CD4-positive, CD25-positive, alpha-beta regulatory T cell (primary cell): ENCODE data around the gene LTV1. TPM values are rescaled to one million over a fixed set of nuclear protein-coding genes. Genes with fewer than 3 reads are reported as not detected.
A peak's percentile ranks its signal among the peaks of the same experiment; 100 is the strongest.
"Not testable (repeated sequence)": the region's sequence is repeated elsewhere in the genome, so short reads cannot be mapped to it uniquely, and the experiment has no call there.

Experiments
- ATAC-seq, 2 donors: fragments of 150-1000 bp; cut with Tn5 transposase; one replicate each; pipeline ENCODE4 v1.10.0; 2021; ENCODE audit warnings: low read depth in 2 of 2, moderate number of reproducible peaks in 2 of 2, moderate library complexity in 1 of 2
- DNase-seq, 3 donors: peaks; one replicate each; pipeline versions ENCODE4 v3.0.0 to v3.0.0-alpha.2; 2012 to 2022; ENCODE audit warnings: mixed read lengths in 1 of 3
- H3K27ac ChIP-seq: one replicate; pipeline ENCODE4 v1.7.0; 2013; ENCODE audit warnings: mild to moderate bottlenecking, low read length; ENCODE audit not compliant: insufficient read depth, poor library complexity, severe bottlenecking
- H3K27me3 ChIP-seq: one replicate; pipeline ENCODE4 v1.7.0; 2013; ENCODE audit warnings: low read length; ENCODE audit not compliant: control insufficient read depth, insufficient read depth
- H3K36me3 ChIP-seq: one replicate; pipeline ENCODE4 v1.7.0; 2013; ENCODE audit warnings: mild to moderate bottlenecking, low read length, moderate library complexity; ENCODE audit not compliant: control insufficient read depth, insufficient read depth
- H3K4me1 ChIP-seq: 2 replicates; pipeline ENCODE4 v1.7.0; 2013; ENCODE audit warnings: mild to moderate bottlenecking, low read length; ENCODE audit not compliant: insufficient read depth, control insufficient read depth, poor library complexity, severe bottlenecking
- H3K4me3 ChIP-seq: one replicate; pipeline ENCODE4 v1.7.0; 2013; ENCODE audit warnings: low read depth, mild to moderate bottlenecking, low read length, moderate library complexity
- H3K9me3 ChIP-seq, 2 experiments: 1 replicate in 1 of 2; 2 replicates in 1 of 2; pipeline ENCODE4 v1.7.0; 2013; ENCODE audit warnings: low read length in 2 of 2, mild to moderate bottlenecking in 1 of 2, moderate library complexity in 1 of 2; ENCODE audit not compliant: control insufficient read depth in 2 of 2
- H3K27ac Mint-ChIP-seq, 3 donors: one replicate each; pipeline ENCODE4 v1.8.0; 2020 to 2022; ENCODE audit warnings: mild to moderate bottlenecking in 3 of 3, mixed read lengths in 3 of 3, moderate library complexity in 2 of 3
- H3K27me3 Mint-ChIP-seq: one replicate; pipeline ENCODE4 v1.8.0; 2022; ENCODE audit warnings: mild to moderate bottlenecking, mixed read lengths
- H3K36me3 Mint-ChIP-seq: one replicate; pipeline ENCODE4 v1.8.0; 2020; ENCODE audit warnings: mixed read lengths
- H3K4me1 Mint-ChIP-seq, 4 donors: one replicate each; pipeline ENCODE4 v1.8.0; 2020 to 2022; ENCODE audit warnings: mixed read lengths in 4 of 4, mild to moderate bottlenecking in 1 of 4
- H3K4me3 Mint-ChIP-seq, 4 donors: one replicate each; pipeline ENCODE4 v1.8.0; 2020 to 2022; ENCODE audit warnings: mild to moderate bottlenecking in 4 of 4, mixed read lengths in 4 of 4, moderate library complexity in 3 of 4
- H3K9me3 Mint-ChIP-seq, 7 donors: one replicate each; pipeline ENCODE4 v1.8.0; 2020 to 2022; ENCODE audit warnings: mixed read lengths in 7 of 7, mild to moderate bottlenecking in 3 of 7, moderate library complexity in 2 of 7
- polyA plus RNA-seq, 4 donors: library from polyadenylated mRNA; unstranded; fragments of 300-500 nt; fragmentation: Illumina TruSeq; gene quantifications; one replicate each; pipeline ENCODE4 v1.2.3, GENCODE V29; 2021
- total RNA-seq: library from RNA; stranded (reverse); gene quantifications from one replicate; pipeline ENCODE4 v1.2.3, GENCODE V29; 2022

LTV1 gene
- 24.2 TPM for total RNA-seq
- polyA plus RNA-seq, result 10 to 100 TPM; 17.4 to 24.0 (median 18.7) TPM

- Mint-ChIP-seq H3K27ac (peak within 1 kb of the TSS; percentile 96 to 99 (median 98)), H3K9me3 (no peaks in the 10 kb centered on the region), H3K36me3 (peaks cover 14% of the 10 kb centered on the region), H3K27me3 (no peaks in the 10 kb centered on the region), H3K4me3 (peak within 1 kb of the TSS; percentile 93 to 98 (median 96)), H3K4me1 (peaks cover 10 to 30% (median 27%) of the 10 kb centered on the region in 4 donors)
- ATAC-seq (peak; percentile 98), DNase-seq (peak; percentile 90 to 95 (median 91))
- peak within 1 kb of the TSS; percentile 93 for H3K27ac ChIP-seq
- H3K4me3 ChIP-seq, result peak within 1 kb of the TSS; percentile 91
- peaks cover 33% of the 10 kb centered on the region for H3K36me3 ChIP-seq
- H3K27me3 ChIP-seq, result no peaks in the 10 kb centered on the region
- peaks cover 25% of the 10 kb centered on the region for H3K4me1 ChIP-seq
- H3K9me3 ChIP-seq, result no peaks in the 10 kb centered on the region
These were observed at the start of gene LTV1 for GRCh38 chr6:143842902-143843676. LTV1 (plus strand) TSS chr6:143843338; CDS start chr6:143843478, 140 bp downstream.

GRCh38 chr6:143796551-143796950 lies 46.6 kb upstream of the LTV1 start:
- not testable (repeated sequence) for ATAC-seq, H3K4me3 Mint-ChIP-seq, H3K27me3 Mint-ChIP-seq, H3K27ac ChIP-seq, H3K4me3 ChIP-seq, H3K9me3 ChIP-seq, H3K27me3 ChIP-seq, H3K4me1 Mint-ChIP-seq, H3K4me1 ChIP-seq, H3K27ac Mint-ChIP-seq, DNase-seq
- Mint-ChIP-seq H3K9me3 (peaks cover 2 to 32% (median 12%) of the 10 kb centered on the region in 7 donors), H3K36me3 (peaks cover 74% of the 10 kb centered on the region)
- peaks cover 16% of the 10 kb centered on the region for H3K36me3 ChIP-seq

- H3K4me3 Mint-ChIP-seq, H3K9me3 ChIP-seq, H3K27ac ChIP-seq, ATAC-seq, H3K27me3 Mint-ChIP-seq, H3K4me1 ChIP-seq, DNase-seq, H3K27me3 ChIP-seq, H3K4me3 ChIP-seq, H3K36me3 ChIP-seq, H3K27ac Mint-ChIP-seq: not testable (repeated sequence)
- H3K36me3 Mint-ChIP-seq, result peaks cover 67% of the 10 kb centered on the region
- H3K4me1 Mint-ChIP-seq, result peaks cover 5 to 12% (median 10%) of the 10 kb centered on the region in 4 donors
- H3K9me3 Mint-ChIP-seq, result peaks cover 2 to 32% (median 12%) of the 10 kb centered on the region in 7 donors
These were observed 44.7 kb upstream of the LTV1 start for GRCh38 chr6:143798487-143798886.

GRCh38 chr6:143802833-143803565 lies 40.1 kb upstream of the LTV1 start:
- peaks cover 2 to 27% (median 11%) of the 10 kb centered on the region in 7 donors for H3K9me3 Mint-ChIP-seq
- H3K4me1 ChIP-seq, result no peaks in the 10 kb centered on the region
- H3K27me3 Mint-ChIP-seq, result no peaks in the 10 kb centered on the region
- peaks cover 13 to 40% (median 25%) of the 10 kb centered on the region in 4 donors for H3K4me1 Mint-ChIP-seq
- peak overlapping the region in 1 of 3 donors; percentile 0 for H3K27ac Mint-ChIP-seq
- H3K27ac ChIP-seq, result no peak overlapping the region
- H3K9me3 ChIP-seq, result no peaks in the 10 kb centered on the region
- no peaks in the 10 kb centered on the region for H3K27me3 ChIP-seq
- no peak overlapping the region for H3K4me3 ChIP-seq
- peak overlapping the region in 1 of 4 donors; percentile 12 for H3K4me3 Mint-ChIP-seq
- peaks cover 51% of the 10 kb centered on the region for H3K36me3 Mint-ChIP-seq
- DNase-seq, result no peak
- ATAC-seq, result no peak
- H3K36me3 ChIP-seq, result peaks cover 4% of the 10 kb centered on the region

GRCh38 chr6:143803769-143804568 lies 39.2 kb upstream of the LTV1 start:
- H3K27me3 Mint-ChIP-seq, result no peaks in the 10 kb centered on the region
- H3K4me1 ChIP-seq, result no peaks in the 10 kb centered on the region
- H3K36me3 Mint-ChIP-seq, result peaks cover 45% of the 10 kb centered on the region
- no peaks in the 10 kb centered on the region for H3K9me3 ChIP-seq
- H3K36me3 ChIP-seq, result peaks cover 11% of the 10 kb centered on the region
- ATAC-seq, result no peak
- peaks cover 13 to 40% (median 27%) of the 10 kb centered on the region in 4 donors for H3K4me1 Mint-ChIP-seq
- no peaks in the 10 kb centered on the region for H3K27me3 ChIP-seq
- no peak overlapping the region for H3K4me3 ChIP-seq
- peaks cover 0 to 17% (median 7%) of the 10 kb centered on the region in 7 donors for H3K9me3 Mint-ChIP-seq
- no peak overlapping the region for H3K4me3 Mint-ChIP-seq
- no peak overlapping the region for H3K27ac ChIP-seq
- DNase-seq, result no peak
- peak overlapping the region in 1 of 3 donors; percentile 46 for H3K27ac Mint-ChIP-seq

GRCh38 chr6:143804835-143805239 lies 38.3 kb upstream of the LTV1 start:
- H3K27me3 ChIP-seq, result no peaks in the 10 kb centered on the region
- Mint-ChIP-seq H3K9me3 (peaks cover 0 to 8% (median 4%) of the 10 kb centered on the region in 7 donors), H3K36me3 (peaks cover 40% of the 10 kb centered on the region), H3K4me3 (peak overlapping the region in 1 of 4 donors; percentile 5), H3K27ac (peak overlapping the region in 1 of 3 donors; percentile 46), H3K4me1 (peaks cover 13 to 40% (median 26%) of the 10 kb centered on the region in 4 donors), H3K27me3 (no peaks in the 10 kb centered on the region)
- DNase-seq (no peak), ATAC-seq (no peak)
- no peak overlapping the region for H3K4me3 ChIP-seq
- no peaks in the 10 kb centered on the region for H3K9me3 ChIP-seq
- peaks cover 11% of the 10 kb centered on the region for H3K36me3 ChIP-seq
- no peak overlapping the region for H3K27ac ChIP-seq
- H3K4me1 ChIP-seq, result no peaks in the 10 kb centered on the region
